Epithelial cell of prostate (primary cell): Measurements from ENCODE around the gene SYTL3.
"Not testable (repeated sequence)": the region's sequence is repeated elsewhere in the genome, so short reads cannot be mapped to it uniquely, and the experiment has no call there.

Experiments
- DNase-seq: peaks from one replicate; pipeline ENCODE4 v3.0.0-alpha.2; 2011; ENCODE audit warnings: low read depth, low spot score
- H3K27ac ChIP-seq: fragments of 450-650 bp; 2 replicates; pipeline ENCODE4 v1.5.1; 2017; ENCODE audit warnings: mild to moderate bottlenecking

SYTL3 gene

DNA sequence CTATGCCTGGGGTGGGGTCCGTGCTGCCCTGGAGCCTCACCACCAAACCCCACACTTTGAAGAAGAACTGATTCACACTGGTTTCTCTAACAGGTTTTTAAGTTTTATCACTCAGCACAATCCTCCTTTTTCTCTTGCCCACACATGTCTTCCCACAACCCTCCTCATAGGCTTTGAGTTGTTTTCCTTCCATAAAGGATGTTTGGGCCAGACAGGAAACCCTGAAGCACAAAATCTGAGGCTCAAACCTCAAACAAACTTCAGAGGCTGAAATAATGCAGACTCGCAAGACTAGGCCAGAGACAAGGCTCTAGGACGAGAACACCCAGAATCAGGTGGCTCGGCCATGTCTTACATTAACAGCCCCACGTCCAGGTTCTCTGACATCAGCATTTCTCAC, 134.0 kb downstream of the SYTL3 start:
- no peak for DNase-seq
- peak overlapping the region; percentile 76 for H3K27ac ChIP-seq

DNA sequence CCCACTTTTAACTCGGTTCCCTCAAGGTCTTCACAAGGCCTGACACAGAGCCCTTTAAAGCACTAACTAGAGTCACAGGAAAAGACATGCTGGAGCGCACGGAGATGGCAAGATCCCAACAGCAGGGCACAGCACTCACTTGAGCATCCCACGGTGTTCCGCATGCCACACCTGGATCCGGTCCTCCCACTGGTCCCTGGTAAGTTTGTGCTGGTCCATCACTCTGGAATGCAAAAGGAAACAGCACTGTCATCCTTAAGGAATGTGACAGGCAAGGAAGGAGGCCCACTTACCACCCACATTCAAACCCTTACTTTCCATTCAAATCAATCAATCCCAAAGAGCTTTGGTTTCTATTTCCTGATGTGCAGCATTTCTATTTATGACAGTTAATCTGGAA, 134.7 kb downstream of the SYTL3 start:
- peak overlapping the region; percentile 76 for H3K27ac ChIP-seq
- peak; percentile 56 for DNase-seq

GRCh38 chr6:158785036-158785435, 135.2 kb downstream of the SYTL3 start:
- no peak for DNase-seq

GRCh38 chr6:158786645-158787304, 136.9 kb downstream of the SYTL3 start:
- peak overlapping the region; percentile 76 for H3K27ac ChIP-seq
- DNase-seq, result no peak

More at GRCh38 chr6:158785036-158785435, 135.2 kb downstream of the SYTL3 start:
- H3K27ac ChIP-seq, result peak overlapping the region; percentile 76

- DNase-seq, result no peak
- peak overlapping the region; percentile 76 for H3K27ac ChIP-seq
Observed at GRCh38 chr6:158787395-158787794, 137.5 kb downstream of the SYTL3 start.

GRCh38 chr6:158789115-158789917, 139.5 kb downstream of the SYTL3 start:
- no peak for DNase-seq
- H3K27ac ChIP-seq, result peak overlapping the region; percentile 76

GRCh38 chr6:158791274-158791855, 141.5 kb downstream of the SYTL3 start:
- DNase-seq, result no peak
- peak overlapping the region; percentile 19 for H3K27ac ChIP-seq

DNA sequence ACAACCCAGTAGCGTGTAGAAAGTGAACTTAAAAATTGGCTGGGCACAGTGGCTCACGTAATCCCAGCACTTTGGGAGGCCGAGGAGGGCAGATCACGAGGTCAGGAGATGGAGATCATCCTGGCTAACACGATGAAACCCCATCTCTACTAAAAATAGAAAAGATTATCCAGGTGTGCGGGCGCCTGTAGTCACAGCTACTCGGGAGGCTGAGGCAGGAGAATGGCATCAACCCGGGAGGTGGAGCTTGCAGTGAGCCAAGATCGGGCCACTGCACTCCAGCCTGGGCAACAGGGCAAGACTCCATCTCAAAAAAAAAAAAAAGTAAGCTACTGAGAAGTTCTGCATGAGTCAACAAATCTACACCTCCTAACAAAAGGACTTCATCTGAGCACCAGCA, 142.7 kb downstream of the SYTL3 start:
- not testable (repeated sequence) for DNase-seq
- peak overlapping the region; percentile 19 for H3K27ac ChIP-seq

GRCh38 chr6:158793432-158793831, 143.6 kb downstream of the SYTL3 start:
- peak overlapping the region; percentile 19 for H3K27ac ChIP-seq
- DNase-seq, result no peak

- no peak for DNase-seq
- peak overlapping the region; percentile 11 for H3K27ac ChIP-seq
Observed at GRCh38 chr6:158795516-158795915, 145.7 kb downstream of the SYTL3 start.

- H3K27ac ChIP-seq, result peak overlapping the region; percentile 11
- DNase-seq, result no peak
Observed at GRCh38 chr6:158796353-158796752, 146.5 kb downstream of the SYTL3 start.

GRCh38 chr6:158797331-158798310, 147.8 kb downstream of the SYTL3 start:
- DNase-seq, result no peak
- peak overlapping the region; percentile 54 for H3K27ac ChIP-seq

- H3K27ac ChIP-seq, result peak overlapping the region; percentile 54
- DNase-seq, result no peak
Observed at GRCh38 chr6:158798311-158798710, 148.5 kb downstream of the SYTL3 start.

DNA sequence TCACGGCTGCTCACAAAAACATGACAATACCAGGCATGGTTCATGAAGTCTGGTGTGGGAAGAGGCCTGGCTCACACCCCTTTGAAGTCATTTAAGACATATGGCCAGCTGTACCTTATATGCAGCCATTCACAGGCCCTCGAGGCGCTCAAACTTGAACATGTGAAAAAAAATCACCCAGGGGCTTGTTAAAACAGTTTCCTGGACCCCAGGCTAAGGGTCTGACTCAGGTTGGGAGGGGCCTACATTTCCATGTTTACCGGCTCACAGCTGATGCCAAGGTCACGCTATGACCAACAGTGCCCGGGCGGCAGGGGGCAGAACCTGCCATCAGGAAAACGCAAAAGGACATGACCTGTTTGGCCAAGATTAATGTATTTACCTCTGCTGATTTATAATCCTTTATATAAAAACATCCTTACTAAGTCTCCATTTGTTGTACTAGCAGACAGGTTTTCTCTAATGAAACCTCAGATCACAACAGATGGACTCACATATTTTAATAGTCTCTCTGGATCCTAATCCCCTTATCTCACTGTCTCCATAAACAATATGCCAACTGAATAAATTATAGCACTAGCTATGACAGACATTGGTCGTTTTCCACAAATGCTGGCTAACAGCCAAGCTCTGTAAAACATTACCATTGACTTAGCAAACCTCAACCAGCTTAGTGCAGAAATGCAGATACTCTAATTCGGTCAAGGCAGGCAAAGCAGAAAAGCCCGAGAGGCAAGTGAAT, 149.4 kb downstream of the SYTL3 start:
- DNase-seq, result no peak
- H3K27ac ChIP-seq, result peak overlapping the region; percentile 54

DNA sequence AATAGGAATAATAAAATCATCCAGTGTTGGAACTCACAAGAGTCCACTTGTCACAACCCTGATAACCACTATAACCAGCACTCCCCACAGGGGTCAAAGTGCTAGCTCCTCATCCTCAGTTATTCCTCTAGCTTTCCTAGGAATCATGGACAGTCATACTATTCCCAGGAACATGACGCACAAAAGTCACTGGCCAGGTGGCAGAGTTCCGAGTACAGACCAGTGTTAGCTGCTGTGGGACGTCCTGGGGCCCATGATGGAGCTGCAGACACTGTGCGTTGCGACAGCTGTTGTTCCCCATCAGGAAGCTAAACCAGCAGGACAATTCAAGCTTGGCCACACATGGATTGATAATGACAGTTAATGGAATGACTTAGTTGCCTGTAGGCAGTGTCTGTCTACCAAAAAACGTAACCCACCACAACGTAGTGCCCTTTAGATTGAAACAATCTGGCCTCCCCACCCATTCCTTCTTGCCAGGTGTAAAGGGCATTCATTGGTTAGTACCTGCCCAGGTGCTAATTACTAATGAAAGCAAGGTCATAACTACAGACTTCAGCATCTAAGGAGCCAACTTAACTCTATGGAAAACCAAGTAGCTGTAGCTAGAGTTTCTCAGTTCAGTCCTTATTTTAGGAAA, 151.9 kb downstream of the SYTL3 start:
- peak overlapping the region; percentile 16 for H3K27ac ChIP-seq
- DNase-seq, result no peak

GRCh38 chr6:158803733-158804143, 153.9 kb downstream of the SYTL3 start:
- H3K27ac ChIP-seq, result peak overlapping the region; percentile 41
- DNase-seq, result no peak

GRCh38 chr6:158804207-158804606, 154.4 kb downstream of the SYTL3 start:
- no peak for DNase-seq
- peak overlapping the region; percentile 41 for H3K27ac ChIP-seq

- peak overlapping the region; percentile 34 for H3K27ac ChIP-seq
- DNase-seq, result no peak
Observed at GRCh38 chr6:158805698-158806377, 156.0 kb downstream of the SYTL3 start.
